Endothelial cell of umbilical vein (primary cell): ENCODE data around the gene GALR3. TPM values are rescaled to one million over a fixed set of nuclear protein-coding genes. Genes with fewer than 3 reads are reported as not detected.

Experiments
- BruUV-seq: library from RNA; stranded (reverse); fragments of 400-500 nt; replicated peaks from 2 replicates; lab custom pipeline; 2021; lab: Mats Ljungman, UMichigan
- CTCF ChIA-PET: fragments of 300-600, 350-600 bp; sonication (Branson Sonifier 250); formaldehyde crosslinking; loops from one replicate; lab custom pipeline; 2021; ENCODE audit warnings: antibody characterized with exemption, inconsistent platforms; lab: Charles Lee
- POLR2A ChIA-PET: fragments of 300-600, 350-600 bp; sonication (Branson Sonifier 250); formaldehyde crosslinking; loops from one replicate; lab custom pipeline; 2021; ENCODE audit warnings: antibody characterized with exemption, inconsistent platforms; lab: Charles Lee
- DNase-seq: peaks from one replicate; pipeline ENCODE4 v3.0.0-alpha.2; 2011; ENCODE audit warnings: low read depth, low spot score
- FAIRE-seq: peaks from 2 replicates; lab custom pipeline; 2011; peaks lifted over from hg19 to GRCh38; lab: Jason Lieb, UNC
- H2AFZ ChIP-seq: 2 replicates; pipeline ENCODE4 v1.6.0; 2012; ENCODE audit warnings: low read depth, low read length, control low read depth, inconsistent platforms
- H3K27ac ChIP-seq: 2 replicates; pipeline ENCODE4 v1.5.1; 2011; ENCODE audit warnings: low read depth, mild to moderate bottlenecking, control low read depth, low read length, moderate library complexity; ENCODE audit not compliant: insufficient read depth
- H3K27me3 ChIP-seq, 2 experiments: 2 replicates each; pipeline versions ENCODE4 v1.6.0 to v1.6.1; 2011; ENCODE audit warnings: low read length in 2 of 2, mixed read lengths in 1 of 2; ENCODE audit not compliant: control insufficient read depth in 2 of 2, insufficient read depth in 2 of 2
- H3K36me3 ChIP-seq, 2 experiments: 2 replicates in 1 of 2; 3 replicates in 1 of 2; pipeline ENCODE4 v1.5.1; 2011; ENCODE audit warnings: low read length in 2 of 2, mild to moderate bottlenecking in 1 of 2, moderate library complexity in 1 of 2; ENCODE audit not compliant: control insufficient read depth in 2 of 2, insufficient read depth in 2 of 2; ENCODE audit errors: extremely low read depth in 1 of 2
- H3K4me1 ChIP-seq: 3 replicates; pipeline ENCODE4 v1.5.1; 2011; ENCODE audit warnings: mild to moderate bottlenecking, low read length; ENCODE audit not compliant: control insufficient read depth, insufficient read depth; ENCODE audit errors: extremely low read depth
- H3K4me2 ChIP-seq: 2 replicates; pipeline ENCODE4 v1.6.1; 2011; ENCODE audit warnings: low read length, control low read depth, mixed read lengths; ENCODE audit not compliant: insufficient read depth
- H3K4me3 ChIP-seq, 3 experiments: fragments of 200-600 bp in 1 of 3; sonication (generic), shearing (Covaris generic) in 1 of 3; replicated peaks in 1 of 3; 2 replicates each; pipeline ENCODE4 v1.5.1; 2011 to 2016; ENCODE audit warnings: control low read depth in 3 of 3, low read length in 3 of 3, mild to moderate bottlenecking in 2 of 3, inconsistent platforms in 1 of 3, low read depth in 1 of 3, moderate library complexity in 1 of 3; ENCODE audit not compliant: insufficient read depth in 1 of 3
- H3K79me2 ChIP-seq: 2 replicates; pipeline ENCODE4 v1.6.0; 2012; ENCODE audit warnings: low read length, inconsistent platforms; ENCODE audit not compliant: control insufficient read depth, insufficient read depth
- H3K9ac ChIP-seq: replicated peaks from 2 replicates; pipeline ENCODE3; 2011; ENCODE audit warnings: low read length, control low read depth; ENCODE audit not compliant: insufficient read depth; ENCODE audit errors: extremely low read depth
- H3K9me1 ChIP-seq: replicated peaks from 3 replicates; pipeline ENCODE4 v1.6.0; 2011; ENCODE audit warnings: mild to moderate bottlenecking, low read length; ENCODE audit not compliant: control insufficient read depth, insufficient read depth; ENCODE audit errors: extremely low read depth
- H3K9me3 ChIP-seq: replicated peaks from 2 replicates; pipeline ENCODE4 v1.5.1; 2012; ENCODE audit warnings: low read length, inconsistent platforms; ENCODE audit not compliant: control insufficient read depth, insufficient read depth
- H4K20me1 ChIP-seq: replicated peaks from 2 replicates; pipeline ENCODE3; 2011; ENCODE audit warnings: mild to moderate bottlenecking, low read length; ENCODE audit not compliant: control insufficient read depth, insufficient read depth; ENCODE audit errors: extremely low read depth
- EZH2 ChIP-seq: IDR thresholded peaks from 2 replicates; pipeline ENCODE4 v1.6.1; 2012; ENCODE audit warnings: borderline replicate concordance, low read depth, mild to moderate bottlenecking, moderate library complexity, low read length, inconsistent platforms; ENCODE audit not compliant: severe bottlenecking
- FOS ChIP-seq: IDR thresholded peaks from 2 replicates; pipeline ENCODE4 v1.6.1; 2011; ENCODE audit warnings: mild to moderate bottlenecking, low read length, moderate library complexity, borderline replicate concordance; ENCODE audit not compliant: insufficient read depth
- GATA2 ChIP-seq: IDR thresholded peaks from 2 replicates; pipeline ENCODE4 v1.7.0; 2011; ENCODE audit warnings: low read depth, mild to moderate bottlenecking, moderate library complexity, mixed read lengths, low read length; ENCODE audit not compliant: insufficient read length, insufficient read depth
- JUN ChIP-seq: IDR thresholded peaks from 2 replicates; pipeline ENCODE4 v1.6.1; 2011; ENCODE audit warnings: borderline replicate concordance, low read depth; ENCODE audit not compliant: insufficient read length, insufficient read depth
- MAX ChIP-seq: IDR thresholded peaks from 2 replicates; pipeline ENCODE4 v1.6.1; 2011; ENCODE audit not compliant: insufficient read depth, insufficient read length
- MYC ChIP-seq: IDR thresholded peaks from one replicate; pipeline ENCODE4 v1.6.1; 2011; ENCODE audit warnings: mild to moderate bottlenecking, low read depth, low read length
- POLR2A ChIP-seq: IDR thresholded peaks from 2 replicates; pipeline ENCODE4 v1.6.1; 2012; ENCODE audit warnings: low read depth, mild to moderate bottlenecking, control low read depth, low read length
- POLR2AphosphoS5 ChIP-seq: IDR thresholded peaks from 2 replicates; pipeline ENCODE4 v1.6.1; 2012; ENCODE audit warnings: low read depth, mild to moderate bottlenecking, control low read depth, low read length, moderate library complexity; ENCODE audit not compliant: insufficient read depth
- dilution Hi-C: fragments of 300-500 bp; cut with MboI; formaldehyde crosslinking; loops from one replicate; pipeline ENCODE4 v1.15.0; 2019; ENCODE audit warnings: low sequenced_read_pairs; ENCODE audit not compliant: extremely low pct_ligation_motif_present
- intact Hi-C: fragments of 100-400 bp; cut with micrococcal nuclease; formaldehyde crosslinking; loops from one replicate; pipeline ENCODE4 v1.10.0; 2022
- polyA plus RNA-seq, 4 experiments: library from polyadenylated mRNA; depleted of rRNA in 3 of 4; stranded (reverse) in 3 of 4; unstranded in 1 of 4; fragments of >200 nt; gene quantifications; 2 replicates each; pipeline versions ENCODE4 v1.2.1 to v1.2.3, GENCODE V29; 2011 to 2012; ENCODE audit warnings: missing spikeins in 1 of 4
- total RNA-seq: library from RNA; stranded (reverse); gene quantifications from 2 replicates; pipeline ENCODE4 v1.2.3, GENCODE V29; 2021
- TF ChIP-seq, protein P1 (sequence below), 2 donors: IDR thresholded peaks; 1 replicate in 1 of 2; 2 replicates in 1 of 2; pipeline ENCODE4 v1.5.1; 2011; ENCODE audit warnings: low read length in 2 of 2, mild to moderate bottlenecking in 2 of 2, moderate library complexity in 2 of 2, control low read depth in 1 of 2, inconsistent platforms in 1 of 2, low read depth in 1 of 2; ENCODE audit not compliant: insufficient read depth in 1 of 2; ENCODE audit errors: extremely low read depth in 1 of 2

Gene GALR3
- total and polyA plus RNA-seq, 2 donors (not counting 3 experiments of a cell fraction or from before 2014, with no cell fraction given), result not detected

DNA sequence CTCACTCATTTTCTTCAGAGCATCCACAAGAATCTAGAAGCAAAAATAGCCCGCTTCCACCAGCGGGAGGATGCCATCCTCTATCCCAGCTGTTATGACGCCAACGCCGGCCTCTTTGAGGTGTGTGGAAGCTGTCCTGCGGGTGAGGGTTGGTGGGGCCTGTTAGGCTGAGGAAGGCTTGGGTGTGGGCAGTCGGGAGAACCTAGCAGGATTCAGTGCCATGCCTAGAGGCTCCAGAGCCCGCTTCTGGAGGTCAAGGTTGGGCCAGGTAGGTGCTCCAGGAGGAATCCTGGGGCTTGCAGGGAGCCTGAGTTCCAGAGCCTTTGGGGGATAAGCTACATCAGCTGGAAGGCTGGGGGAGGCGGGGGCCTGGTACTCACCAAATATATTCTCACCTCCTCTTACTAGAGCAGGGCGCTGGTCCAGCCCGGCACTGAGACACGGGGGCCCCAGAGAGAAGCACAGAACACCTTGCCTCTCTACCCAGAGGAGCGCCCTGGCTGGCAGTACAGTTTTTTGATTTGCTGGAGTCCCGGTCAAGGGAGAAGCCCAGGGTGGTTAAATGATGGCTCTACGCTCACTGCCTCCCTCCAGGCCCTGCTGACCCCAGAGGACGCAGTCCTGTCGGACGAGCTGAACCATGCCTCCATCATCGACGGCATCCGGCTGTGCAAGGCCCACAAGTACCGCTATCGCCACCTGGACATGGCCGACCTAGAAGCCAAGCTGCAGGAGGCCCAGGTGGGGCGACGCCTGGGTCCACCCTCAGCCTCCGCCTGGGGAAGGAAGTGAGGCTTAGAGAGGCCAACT lies 10.1 kb upstream of the GALR3 start:
- CTCF ChIA-PET, result interaction anchor here (1.2 kb wide), 1 partner anchor 50 kb away, joined by 4 read pairs; no protein-coding TSS in a partner anchor
- FAIRE-seq (no peak), DNase-seq (no peak)
- no peaks in the 10 kb centered on the region for H3K9me1 ChIP-seq
- no peak overlapping the region for H3K9ac ChIP-seq
- H4K20me1 ChIP-seq, result no peaks in the 10 kb centered on the region
- no peaks in the 10 kb centered on the region for H3K9me3 ChIP-seq
- intact Hi-C loops (no loop called here), dilution Hi-C loops (no loop called here)
- BruUV-seq, result no TSS peak
- H3K4me1 ChIP-seq, result peaks cover 8% of the 10 kb centered on the region
- no peak overlapping the region for H3K4me3 ChIP-seq
- no peaks in the 10 kb centered on the region for H3K79me2 ChIP-seq
- POLR2A ChIA-PET, result no interaction called here
- no peak for TF ChIP-seq EZH2
- TF ChIP-seq MAX, result no peak
- no peak for TF ChIP-seq FOS
- TF ChIP-seq POLR2AphosphoS5, result no peak
- no peak for TF ChIP-seq MYC
- no peak for TF ChIP-seq GATA2
- TF ChIP-seq JUN, result no peak
- TF ChIP-seq, protein P1, sequence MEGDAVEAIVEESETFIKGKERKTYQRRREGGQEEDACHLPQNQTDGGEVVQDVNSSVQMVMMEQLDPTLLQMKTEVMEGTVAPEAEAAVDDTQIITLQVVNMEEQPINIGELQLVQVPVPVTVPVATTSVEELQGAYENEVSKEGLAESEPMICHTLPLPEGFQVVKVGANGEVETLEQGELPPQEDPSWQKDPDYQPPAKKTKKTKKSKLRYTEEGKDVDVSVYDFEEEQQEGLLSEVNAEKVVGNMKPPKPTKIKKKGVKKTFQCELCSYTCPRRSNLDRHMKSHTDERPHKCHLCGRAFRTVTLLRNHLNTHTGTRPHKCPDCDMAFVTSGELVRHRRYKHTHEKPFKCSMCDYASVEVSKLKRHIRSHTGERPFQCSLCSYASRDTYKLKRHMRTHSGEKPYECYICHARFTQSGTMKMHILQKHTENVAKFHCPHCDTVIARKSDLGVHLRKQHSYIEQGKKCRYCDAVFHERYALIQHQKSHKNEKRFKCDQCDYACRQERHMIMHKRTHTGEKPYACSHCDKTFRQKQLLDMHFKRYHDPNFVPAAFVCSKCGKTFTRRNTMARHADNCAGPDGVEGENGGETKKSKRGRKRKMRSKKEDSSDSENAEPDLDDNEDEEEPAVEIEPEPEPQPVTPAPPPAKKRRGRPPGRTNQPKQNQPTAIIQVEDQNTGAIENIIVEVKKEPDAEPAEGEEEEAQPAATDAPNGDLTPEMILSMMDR (IDR thresholded peaks at IDR 0.05; ENCODE audit: extremely low read depth in 1 of 2, insufficient read depth in 1 of 2, low read depth in 1 of 2, low read length in 2 of 2), result no peak
- no peak for TF ChIP-seq POLR2A
- H3K27ac ChIP-seq, result no peak overlapping the region
- H3K36me3 ChIP-seq, result peaks cover 0 to 4% of the 10 kb centered on the region in 2 experiments
- no peak overlapping the region for H2AFZ ChIP-seq
- H3K4me2 ChIP-seq, result no peak overlapping the region
- H3K27me3 ChIP-seq, result no peaks in the 10 kb centered on the region
